Lung (tissue), 12 donors: Measurements from ENCODE around the gene ADAMTS17. TPM values are rescaled to one million over a fixed set of nuclear protein-coding genes. Genes with fewer than 3 reads are reported as not detected.

Experiments
- ATAC-seq: fragments of 200-7000 bp; cut with Tn5 transposase; one replicate; pipeline ENCODE4 v1.9.1; 2020; ENCODE audit warnings: moderate number of reproducible peaks; ENCODE audit not compliant: insufficient read depth, low FRiP score
- DNase-seq, 3 donors: peaks; one replicate each; pipeline ENCODE4 v3.0.0-alpha.2; 2013 to 2017
- H3K27ac ChIP-seq, 2 donors: one replicate each; pipeline ENCODE4 v1.5.1; 2013; ENCODE audit warnings: mild to moderate bottlenecking in 2 of 2, moderate library complexity in 2 of 2, control low read depth in 1 of 2, inconsistent platforms in 1 of 2, low read depth in 1 of 2, low read length in 1 of 2
- H3K27me3 ChIP-seq, 3 donors: one replicate each; pipeline ENCODE4 v1.5.1; 2013; ENCODE audit warnings: low read length in 2 of 3; ENCODE audit not compliant: control insufficient read depth in 3 of 3, insufficient read depth in 3 of 3
- H3K36me3 ChIP-seq, 4 donors: one replicate each; pipeline ENCODE4 v1.5.1; 2013; ENCODE audit warnings: low read length in 4 of 4, mild to moderate bottlenecking in 1 of 4, moderate library complexity in 1 of 4; ENCODE audit not compliant: control insufficient read depth in 4 of 4, insufficient read depth in 4 of 4
- H3K4me1 ChIP-seq, 5 donors: one replicate each; pipeline ENCODE4 v1.5.1; 2013; ENCODE audit warnings: low read length in 5 of 5, mild to moderate bottlenecking in 2 of 5, moderate library complexity in 1 of 5; ENCODE audit not compliant: control insufficient read depth in 5 of 5, insufficient read depth in 5 of 5
- H3K4me3 ChIP-seq: one replicate; pipeline ENCODE4 v1.5.1; 2013; ENCODE audit warnings: mild to moderate bottlenecking, control low read depth, moderate library complexity
- H3K9ac ChIP-seq, 2 donors: one replicate each; pipeline ENCODE4 v1.5.1; 2013; ENCODE audit warnings: low read length in 2 of 2, control low read depth in 1 of 2; ENCODE audit not compliant: insufficient read depth in 1 of 2
- H3K9me3 ChIP-seq, 4 donors: one replicate each; pipeline ENCODE4 v1.5.1; 2013; ENCODE audit warnings: low read length in 3 of 4, mild to moderate bottlenecking in 1 of 4, moderate library complexity in 1 of 4; ENCODE audit not compliant: control insufficient read depth in 4 of 4, insufficient read depth in 3 of 4
- WGBS, 2 donors: extraction: QIAGEN DNeasy Blood & Tissue Kit; methylation state at CpG; one replicate each; pipeline ENCODE4 v1.1.7; 2013; 5-methylcytosine and 5-hydroxymethylcytosine counted together
- polyA plus RNA-seq, 2 donors: library from polyadenylated mRNA; stranded (reverse); fragments of 200-250 nt; gene quantifications; one replicate each; pipeline ENCODE4 v1.2.1, GENCODE V29; 2013
- total RNA-seq, 2 donors: library from RNA; depleted of rRNA in 1 of 2; stranded (reverse); fragments of >200 nt in 1 of 2; gene quantifications; one replicate each; pipeline ENCODE4 v1.2.1, GENCODE V29; 2014 to 2021
- TF ChIP-seq, protein P1 (sequence below): IDR thresholded peaks from 2 replicates; pipeline ENCODE4 v1.5.1; 2012; ENCODE audit warnings: mild to moderate bottlenecking; ENCODE audit errors: control extremely low read depth, extremely low read depth
- donor health status: control.
- donor health status: control.
- donor health status: Bipolar disorder and iron deficiency.
- donor health status: healthy.
- donor health status: DM: yes; HTN: yes; CAD: no.

ADAMTS17 gene
- total and polyA plus RNA-seq, 4 donors, result 0.47 to 6.6 (median 2.2) TPM

DNA sequence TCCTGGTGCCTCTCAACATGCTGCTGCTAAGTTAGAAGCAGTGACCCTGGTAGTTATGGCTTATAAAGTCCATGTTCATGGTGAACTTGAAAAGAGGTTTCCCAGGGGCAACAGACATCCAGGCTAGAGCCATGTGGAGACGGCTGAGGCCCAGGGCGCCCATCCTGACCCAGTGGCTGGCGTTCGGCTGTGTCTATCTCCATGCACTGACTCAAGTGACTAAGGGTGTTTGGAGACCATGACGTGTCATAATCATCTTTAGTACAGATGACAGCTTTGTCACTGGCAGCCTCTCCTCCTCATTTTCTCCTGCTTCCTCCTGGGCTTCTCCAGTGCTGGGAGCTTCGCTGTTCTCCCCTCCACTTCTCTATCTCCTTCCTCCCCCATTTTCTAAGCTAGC lies 321.2 kb downstream of the ADAMTS17 start:
- Histone ChIP-seq H3K9ac (no peak overlapping the region), H3K27ac (no peak overlapping the region), H3K4me1 (peaks cover 0 to 19% (median 0%) of the 10 kb centered on the region in 5 donors), H3K9me3 (peaks cover 0 to 9% (median 0%) of the 10 kb centered on the region in 4 donors), H3K36me3 (no peaks in the 10 kb centered on the region), H3K4me3 (no peak overlapping the region), H3K27me3 (no peaks in the 10 kb centered on the region)
- DNase-seq, result no peak
- no peak for ATAC-seq
- TF ChIP-seq, protein P1, sequence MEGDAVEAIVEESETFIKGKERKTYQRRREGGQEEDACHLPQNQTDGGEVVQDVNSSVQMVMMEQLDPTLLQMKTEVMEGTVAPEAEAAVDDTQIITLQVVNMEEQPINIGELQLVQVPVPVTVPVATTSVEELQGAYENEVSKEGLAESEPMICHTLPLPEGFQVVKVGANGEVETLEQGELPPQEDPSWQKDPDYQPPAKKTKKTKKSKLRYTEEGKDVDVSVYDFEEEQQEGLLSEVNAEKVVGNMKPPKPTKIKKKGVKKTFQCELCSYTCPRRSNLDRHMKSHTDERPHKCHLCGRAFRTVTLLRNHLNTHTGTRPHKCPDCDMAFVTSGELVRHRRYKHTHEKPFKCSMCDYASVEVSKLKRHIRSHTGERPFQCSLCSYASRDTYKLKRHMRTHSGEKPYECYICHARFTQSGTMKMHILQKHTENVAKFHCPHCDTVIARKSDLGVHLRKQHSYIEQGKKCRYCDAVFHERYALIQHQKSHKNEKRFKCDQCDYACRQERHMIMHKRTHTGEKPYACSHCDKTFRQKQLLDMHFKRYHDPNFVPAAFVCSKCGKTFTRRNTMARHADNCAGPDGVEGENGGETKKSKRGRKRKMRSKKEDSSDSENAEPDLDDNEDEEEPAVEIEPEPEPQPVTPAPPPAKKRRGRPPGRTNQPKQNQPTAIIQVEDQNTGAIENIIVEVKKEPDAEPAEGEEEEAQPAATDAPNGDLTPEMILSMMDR, result no peak
- 92 to 94% methylated on average over 6 of the region's 6 CpGs for WGBS, 2 donors

DNA sequence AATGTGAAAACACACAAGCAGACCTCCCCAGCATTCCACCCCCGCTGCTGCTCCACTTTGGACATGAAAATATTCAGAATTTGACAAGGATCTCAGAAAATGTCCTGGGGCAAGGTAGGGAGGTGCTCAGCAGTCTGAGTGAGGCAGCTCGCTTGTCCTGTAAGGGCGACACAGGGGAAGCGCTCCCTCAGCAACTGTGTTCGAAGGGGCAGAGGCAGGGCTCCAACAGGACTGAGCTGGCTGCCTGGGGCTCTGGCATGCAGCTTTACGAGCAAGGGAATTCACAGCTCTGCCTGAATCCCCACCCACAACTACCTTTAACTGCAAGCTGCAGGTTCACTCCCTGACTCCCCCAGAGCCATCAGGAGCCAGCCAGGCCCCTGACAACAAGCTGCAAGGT lies 321.6 kb downstream of the ADAMTS17 start:
- Histone ChIP-seq H3K27ac (no peak overlapping the region), H3K4me3 (no peak overlapping the region), H3K9me3 (peaks cover 0 to 9% (median 0%) of the 10 kb centered on the region in 4 donors), H3K36me3 (no peaks in the 10 kb centered on the region), H3K4me1 (peaks cover 0 to 19% (median 0%) of the 10 kb centered on the region in 5 donors), H3K9ac (no peak overlapping the region), H3K27me3 (no peaks in the 10 kb centered on the region)
- TF ChIP-seq, protein P1, result no peak
- no peak for ATAC-seq
- no peak for DNase-seq
- 67 to 82% methylated on average over 6 of the region's 6 CpGs for WGBS, 2 donors

DNA sequence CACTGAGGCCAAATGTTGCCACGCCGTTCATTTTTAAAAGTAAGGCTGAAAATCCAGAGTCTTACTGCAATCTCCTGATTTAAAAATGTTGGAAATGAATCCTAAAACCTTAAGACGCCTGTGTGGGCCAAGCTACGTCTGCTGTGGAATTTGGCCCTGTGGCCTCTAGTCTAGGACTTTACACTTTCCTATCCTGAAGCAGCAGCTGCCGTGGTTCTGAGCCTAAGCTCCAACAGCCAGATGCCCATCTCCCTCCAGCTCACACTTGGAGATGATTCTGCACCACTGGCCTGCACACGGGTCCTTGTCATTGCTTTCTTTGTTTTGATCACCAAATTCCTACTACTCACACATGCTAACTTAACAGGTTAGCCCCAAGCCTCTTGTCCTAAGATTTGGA lies 322.2 kb downstream of the ADAMTS17 start:
- no peak for ATAC-seq

More for the DNA sequence above, 322.2 kb downstream of the ADAMTS17 start:
- Histone ChIP-seq H3K27me3 (no peaks in the 10 kb centered on the region), H3K27ac (no peak overlapping the region), H3K9ac (no peak overlapping the region), H3K4me1 (peaks cover 0 to 19% (median 0%) of the 10 kb centered on the region in 5 donors), H3K4me3 (no peak overlapping the region), H3K9me3 (peaks cover 0 to 8% (median 0%) of the 10 kb centered on the region in 4 donors), H3K36me3 (no peaks in the 10 kb centered on the region)
- DNase-seq, result no peak
- TF ChIP-seq, protein P1, result no peak
- WGBS, 2 donors, result 86 to 90% methylated on average over 6 of the region's 6 CpGs
